ENCODE results near the gene MRPS6. TPM values are rescaled to one million over a fixed set of nuclear protein-coding genes. Genes with fewer than 3 reads are reported as not detected.

Gene MRPS6
- total RNA-seq, 1 experiment from 2014 or later = 109 TPM

DNA sequence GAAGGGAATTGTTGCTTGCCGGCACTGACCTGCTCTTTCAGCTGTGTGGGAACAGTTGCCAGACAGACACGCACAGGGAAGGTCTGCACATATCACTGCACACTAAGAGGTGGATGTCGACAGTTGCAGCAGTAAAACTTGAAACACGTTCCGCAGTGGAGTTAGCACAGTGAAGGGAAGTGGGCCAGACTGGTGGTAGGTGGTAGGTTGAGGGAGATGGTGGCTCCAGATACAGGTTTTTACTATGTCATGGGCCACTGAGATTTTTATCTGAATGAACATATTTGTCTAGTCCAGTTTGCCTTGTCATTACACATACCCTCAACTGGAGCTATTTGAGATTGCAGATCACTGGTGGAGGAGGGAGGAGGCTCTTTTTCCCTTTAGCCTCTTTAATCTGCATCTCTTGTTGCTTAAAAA is 13.5 kb downstream of the MRPS6 start:
- ChIA-PET CTCF (no interaction called here), POLR2A (interaction anchor here (0.7 kb wide), 1 partner anchor 163 kb away, joined by 5 read pairs; no protein-coding TSS in a partner anchor)
- peaks cover 60% of the 10 kb centered on the region for H3K4me1 ChIP-seq (ENCODE audit: control insufficient read depth, insufficient read depth, low read length)
- in situ Hi-C loops (cut with HindIII; ENCODE audit: low pct_unique_long_range_greater_than_20kb, low sequenced_read_pairs) (no loop called here), intact Hi-C loops (cut with micrococcal nuclease; ENCODE audit: unreplicated experiment) (no loop called here)
- no peak for DNase-seq (ENCODE audit: low read depth, low spot score)
- no peak for ATAC-seq
- no peak overlapping the region for H3K27ac ChIP-seq (ENCODE audit: low read length)
- no peaks in the 10 kb centered on the region for H3K9me3 ChIP-seq (ENCODE audit: control insufficient read depth, insufficient read depth, low read depth, low read length)
- TF ChIP-seq, protein P1, sequence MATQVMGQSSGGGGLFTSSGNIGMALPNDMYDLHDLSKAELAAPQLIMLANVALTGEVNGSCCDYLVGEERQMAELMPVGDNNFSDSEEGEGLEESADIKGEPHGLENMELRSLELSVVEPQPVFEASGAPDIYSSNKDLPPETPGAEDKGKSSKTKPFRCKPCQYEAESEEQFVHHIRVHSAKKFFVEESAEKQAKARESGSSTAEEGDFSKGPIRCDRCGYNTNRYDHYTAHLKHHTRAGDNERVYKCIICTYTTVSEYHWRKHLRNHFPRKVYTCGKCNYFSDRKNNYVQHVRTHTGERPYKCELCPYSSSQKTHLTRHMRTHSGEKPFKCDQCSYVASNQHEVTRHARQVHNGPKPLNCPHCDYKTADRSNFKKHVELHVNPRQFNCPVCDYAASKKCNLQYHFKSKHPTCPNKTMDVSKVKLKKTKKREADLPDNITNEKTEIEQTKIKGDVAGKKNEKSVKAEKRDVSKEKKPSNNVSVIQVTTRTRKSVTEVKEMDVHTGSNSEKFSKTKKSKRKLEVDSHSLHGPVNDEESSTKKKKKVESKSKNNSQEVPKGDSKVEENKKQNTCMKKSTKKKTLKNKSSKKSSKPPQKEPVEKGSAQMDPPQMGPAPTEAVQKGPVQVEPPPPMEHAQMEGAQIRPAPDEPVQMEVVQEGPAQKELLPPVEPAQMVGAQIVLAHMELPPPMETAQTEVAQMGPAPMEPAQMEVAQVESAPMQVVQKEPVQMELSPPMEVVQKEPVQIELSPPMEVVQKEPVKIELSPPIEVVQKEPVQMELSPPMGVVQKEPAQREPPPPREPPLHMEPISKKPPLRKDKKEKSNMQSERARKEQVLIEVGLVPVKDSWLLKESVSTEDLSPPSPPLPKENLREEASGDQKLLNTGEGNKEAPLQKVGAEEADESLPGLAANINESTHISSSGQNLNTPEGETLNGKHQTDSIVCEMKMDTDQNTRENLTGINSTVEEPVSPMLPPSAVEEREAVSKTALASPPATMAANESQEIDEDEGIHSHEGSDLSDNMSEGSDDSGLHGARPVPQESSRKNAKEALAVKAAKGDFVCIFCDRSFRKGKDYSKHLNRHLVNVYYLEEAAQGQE (IDR thresholded peaks at IDR 0.05; ENCODE audit: insufficient read depth in 1 of 2, low read depth in 2 of 2, low read length in 1 of 2) = no peak
- TF ChIP-seq SIN3A (IDR thresholded peaks at IDR 0.05; ENCODE audit: borderline replicate concordance, insufficient read depth, low read depth, low read length) = no peak
- no peak for TF ChIP-seq POLR2AphosphoS5 (IDR thresholded peaks at IDR 0.05; ENCODE audit: low read depth, low read length)
- TF ChIP-seq, protein P2, sequence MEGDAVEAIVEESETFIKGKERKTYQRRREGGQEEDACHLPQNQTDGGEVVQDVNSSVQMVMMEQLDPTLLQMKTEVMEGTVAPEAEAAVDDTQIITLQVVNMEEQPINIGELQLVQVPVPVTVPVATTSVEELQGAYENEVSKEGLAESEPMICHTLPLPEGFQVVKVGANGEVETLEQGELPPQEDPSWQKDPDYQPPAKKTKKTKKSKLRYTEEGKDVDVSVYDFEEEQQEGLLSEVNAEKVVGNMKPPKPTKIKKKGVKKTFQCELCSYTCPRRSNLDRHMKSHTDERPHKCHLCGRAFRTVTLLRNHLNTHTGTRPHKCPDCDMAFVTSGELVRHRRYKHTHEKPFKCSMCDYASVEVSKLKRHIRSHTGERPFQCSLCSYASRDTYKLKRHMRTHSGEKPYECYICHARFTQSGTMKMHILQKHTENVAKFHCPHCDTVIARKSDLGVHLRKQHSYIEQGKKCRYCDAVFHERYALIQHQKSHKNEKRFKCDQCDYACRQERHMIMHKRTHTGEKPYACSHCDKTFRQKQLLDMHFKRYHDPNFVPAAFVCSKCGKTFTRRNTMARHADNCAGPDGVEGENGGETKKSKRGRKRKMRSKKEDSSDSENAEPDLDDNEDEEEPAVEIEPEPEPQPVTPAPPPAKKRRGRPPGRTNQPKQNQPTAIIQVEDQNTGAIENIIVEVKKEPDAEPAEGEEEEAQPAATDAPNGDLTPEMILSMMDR (IDR thresholded peaks at IDR 0.05) = no peak
- TF ChIP-seq TCF7L2 (IDR thresholded peaks at IDR 0.05; ENCODE audit: low read depth, low read length) = no peak
- H3K4me3 ChIP-seq (ENCODE audit: low read depth in 2 of 2, low read length in 2 of 2) = no peak overlapping the region
- no TSS peak for BruUV-seq (replicated peaks)
- no peaks in the 10 kb centered on the region for H3K27me3 ChIP-seq (ENCODE audit: control insufficient read depth, insufficient read depth, low read length)
- peaks cover 2% of the 10 kb centered on the region for H3K36me3 ChIP-seq (ENCODE audit: control insufficient read depth, insufficient read depth, low read length)

DNA sequence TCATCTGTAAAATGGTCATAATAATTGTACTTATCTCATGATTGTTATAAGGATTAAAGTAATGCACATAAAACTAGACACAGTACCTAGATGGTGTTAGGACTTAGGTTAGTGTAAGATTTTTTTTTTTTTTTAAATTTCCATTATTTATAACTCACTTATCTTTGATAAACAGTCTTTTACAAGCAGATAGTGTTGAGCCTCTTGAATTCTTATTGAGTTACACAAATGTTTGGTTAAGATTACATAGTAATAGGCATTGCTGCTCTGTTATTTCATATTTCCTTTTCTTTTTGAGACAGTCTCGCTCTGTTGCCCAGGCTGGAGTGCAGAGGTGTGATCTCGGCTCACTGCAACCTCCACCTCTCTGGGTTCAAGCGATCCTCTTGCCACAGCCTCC is 15.4 kb downstream of the MRPS6 start:
- H3K4me3 ChIP-seq (ENCODE audit: low read depth in 2 of 2, low read length in 2 of 2) = no peak overlapping the region
- BruUV-seq (replicated peaks) = no TSS peak
- in situ Hi-C loops (cut with HindIII; ENCODE audit: low pct_unique_long_range_greater_than_20kb, low sequenced_read_pairs) (no loop called here), intact Hi-C loops (cut with micrococcal nuclease; ENCODE audit: unreplicated experiment) (no loop called here)
- TF ChIP-seq, protein P1 (IDR thresholded peaks at IDR 0.05; ENCODE audit: insufficient read depth in 1 of 2, low read depth in 2 of 2, low read length in 1 of 2) = no peak
- TF ChIP-seq SIN3A (IDR thresholded peaks at IDR 0.05; ENCODE audit: borderline replicate concordance, insufficient read depth, low read depth, low read length) = no peak
- no peak for TF ChIP-seq TCF7L2 (IDR thresholded peaks at IDR 0.05; ENCODE audit: low read depth, low read length)
- TF ChIP-seq, protein P2 (IDR thresholded peaks at IDR 0.05) = no peak
- no peak for TF ChIP-seq POLR2AphosphoS5 (IDR thresholded peaks at IDR 0.05; ENCODE audit: low read depth, low read length)
- no peaks in the 10 kb centered on the region; the same call in 1 of the 2 replicates for H3K36me3 ChIP-seq (ENCODE audit: control insufficient read depth, insufficient read depth, low read length)
- DNase-seq (ENCODE audit: low read depth, low spot score) (no peak), ATAC-seq (no peak)
- H3K27me3 ChIP-seq (ENCODE audit: control insufficient read depth, insufficient read depth, low read length) = no peaks in the 10 kb centered on the region
- H3K27ac ChIP-seq (ENCODE audit: low read length) = no peak overlapping the region
- POLR2A ChIA-PET = no interaction called here
- CTCF ChIA-PET = no interaction called here
- no peaks in the 10 kb centered on the region for H3K9me3 ChIP-seq (ENCODE audit: control insufficient read depth, insufficient read depth, low read depth, low read length)
- H3K4me1 ChIP-seq (ENCODE audit: control insufficient read depth, insufficient read depth, low read length) = peaks cover 63% of the 10 kb centered on the region
